ENCODE data around the gene CTXN2. TPM values are rescaled to one million over a fixed set of nuclear protein-coding genes. Genes with fewer than 3 reads are reported as not detected.

Gene CTXN2
- total RNA-seq, 1 donor from 2014 or later, result not detected

GRCh38 chr15:48253172-48253571, 61.7 kb downstream of the CTXN2 start:
- Histone ChIP-seq H3K36me3 (no peaks in the 10 kb centered on the region), H3K27me3 (ENCODE audit: low read depth) (peaks cover 45% of the 10 kb centered on the region), H3K4me1 (no peaks in the 10 kb centered on the region), H3K4me3 (no peak overlapping the region), H3K9me3 (replicated peaks) (no peaks in the 10 kb centered on the region), H3K27ac (replicated peaks) (no peak overlapping the region)
- intact Hi-C loops (cut with micrococcal nuclease), result no loop called here
- DNase-seq, result no peak
- TF ChIP-seq, protein P1, sequence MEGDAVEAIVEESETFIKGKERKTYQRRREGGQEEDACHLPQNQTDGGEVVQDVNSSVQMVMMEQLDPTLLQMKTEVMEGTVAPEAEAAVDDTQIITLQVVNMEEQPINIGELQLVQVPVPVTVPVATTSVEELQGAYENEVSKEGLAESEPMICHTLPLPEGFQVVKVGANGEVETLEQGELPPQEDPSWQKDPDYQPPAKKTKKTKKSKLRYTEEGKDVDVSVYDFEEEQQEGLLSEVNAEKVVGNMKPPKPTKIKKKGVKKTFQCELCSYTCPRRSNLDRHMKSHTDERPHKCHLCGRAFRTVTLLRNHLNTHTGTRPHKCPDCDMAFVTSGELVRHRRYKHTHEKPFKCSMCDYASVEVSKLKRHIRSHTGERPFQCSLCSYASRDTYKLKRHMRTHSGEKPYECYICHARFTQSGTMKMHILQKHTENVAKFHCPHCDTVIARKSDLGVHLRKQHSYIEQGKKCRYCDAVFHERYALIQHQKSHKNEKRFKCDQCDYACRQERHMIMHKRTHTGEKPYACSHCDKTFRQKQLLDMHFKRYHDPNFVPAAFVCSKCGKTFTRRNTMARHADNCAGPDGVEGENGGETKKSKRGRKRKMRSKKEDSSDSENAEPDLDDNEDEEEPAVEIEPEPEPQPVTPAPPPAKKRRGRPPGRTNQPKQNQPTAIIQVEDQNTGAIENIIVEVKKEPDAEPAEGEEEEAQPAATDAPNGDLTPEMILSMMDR (IDR thresholded peaks at IDR 0.05; ENCODE audit: borderline replicate concordance), result no peak

Other genes starting within 250 kb of the CTXN2 start
- not detected for gene SLC24A5, start 70.7 kb upstream of the CTXN2 start, total RNA-seq
- 11.9 TPM for gene MYEF2, start 13.4 kb upstream of the CTXN2 start, total RNA-seq
- not detected for gene SLC12A1, start 14.6 kb downstream of the CTXN2 start, total RNA-seq
- gene DUT, start 139.8 kb downstream of the CTXN2 start, total RNA-seq, result 78.5 TPM

Measured in left ventricle myocardium inferior (tissue), 1 donor.